MM.1S (cell line): ENCODE data around the gene LOXL1.
"Not testable (repeated sequence)": the region's sequence is repeated elsewhere in the genome, so short reads cannot be mapped to it uniquely, and the experiment has no call there.

Experiments used
- EZH2 ChIP-seq: fragments of 300-600 bp; sonication (generic); optimal IDR thresholded peaks from 2 replicates; pipeline ENCODE3; 2017; ENCODE audit warnings: low read depth, mild to moderate bottlenecking, antibody characterized with exemption, low read length, mixed read lengths
- EZH2phosphoT487 ChIP-seq: fragments of 300-600 bp; sonication (generic); IDR thresholded peaks from 2 replicates; pipeline ENCODE4 v1.6.1; 2018; ENCODE audit warnings: antibody characterized with exemption, low read length
- TF ChIP-seq, protein P1 (sequence below): fragments of 300-600 bp; sonication (generic); IDR thresholded peaks from 2 replicates; pipeline ENCODE4 v1.5.1; 2016; ENCODE audit warnings: antibody characterized with exemption, low read length, mixed read lengths

DNA sequence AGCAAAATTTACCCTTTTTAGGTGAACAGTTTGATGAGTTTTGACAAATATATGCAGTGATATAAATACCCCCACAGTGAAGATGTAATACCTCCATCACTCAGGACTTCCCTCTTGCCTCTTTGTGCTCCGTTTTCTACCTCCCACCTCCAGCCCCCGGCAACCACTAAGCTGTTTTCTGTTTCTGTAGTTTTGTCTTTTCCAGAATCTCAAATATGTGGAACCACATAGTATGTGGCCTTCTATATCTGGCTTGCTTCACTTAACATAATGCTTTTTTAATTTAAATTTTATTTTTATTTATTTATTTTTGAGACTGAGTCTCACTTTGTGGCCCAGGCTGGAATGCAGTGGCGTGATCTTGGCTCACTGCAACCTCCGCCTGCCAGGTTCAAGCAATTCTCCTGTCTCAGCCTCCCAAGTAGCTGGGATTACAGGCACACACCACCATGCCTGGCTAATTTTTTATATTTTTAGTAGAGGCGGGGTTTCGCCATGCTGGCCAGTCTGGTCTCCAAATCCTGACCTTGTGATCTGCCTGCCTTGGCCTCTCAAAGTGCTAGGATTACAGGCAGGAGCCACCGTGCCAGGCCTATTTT, 34.3 kb downstream of the LOXL1 start:
- TF ChIP-seq, protein P1, sequence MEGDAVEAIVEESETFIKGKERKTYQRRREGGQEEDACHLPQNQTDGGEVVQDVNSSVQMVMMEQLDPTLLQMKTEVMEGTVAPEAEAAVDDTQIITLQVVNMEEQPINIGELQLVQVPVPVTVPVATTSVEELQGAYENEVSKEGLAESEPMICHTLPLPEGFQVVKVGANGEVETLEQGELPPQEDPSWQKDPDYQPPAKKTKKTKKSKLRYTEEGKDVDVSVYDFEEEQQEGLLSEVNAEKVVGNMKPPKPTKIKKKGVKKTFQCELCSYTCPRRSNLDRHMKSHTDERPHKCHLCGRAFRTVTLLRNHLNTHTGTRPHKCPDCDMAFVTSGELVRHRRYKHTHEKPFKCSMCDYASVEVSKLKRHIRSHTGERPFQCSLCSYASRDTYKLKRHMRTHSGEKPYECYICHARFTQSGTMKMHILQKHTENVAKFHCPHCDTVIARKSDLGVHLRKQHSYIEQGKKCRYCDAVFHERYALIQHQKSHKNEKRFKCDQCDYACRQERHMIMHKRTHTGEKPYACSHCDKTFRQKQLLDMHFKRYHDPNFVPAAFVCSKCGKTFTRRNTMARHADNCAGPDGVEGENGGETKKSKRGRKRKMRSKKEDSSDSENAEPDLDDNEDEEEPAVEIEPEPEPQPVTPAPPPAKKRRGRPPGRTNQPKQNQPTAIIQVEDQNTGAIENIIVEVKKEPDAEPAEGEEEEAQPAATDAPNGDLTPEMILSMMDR, result not testable (repeated sequence)
- TF ChIP-seq EZH2phosphoT487, EZH2: not testable (repeated sequence)
